ENCODE data around the gene UBE2G2.

UBE2G2 gene

DNA sequence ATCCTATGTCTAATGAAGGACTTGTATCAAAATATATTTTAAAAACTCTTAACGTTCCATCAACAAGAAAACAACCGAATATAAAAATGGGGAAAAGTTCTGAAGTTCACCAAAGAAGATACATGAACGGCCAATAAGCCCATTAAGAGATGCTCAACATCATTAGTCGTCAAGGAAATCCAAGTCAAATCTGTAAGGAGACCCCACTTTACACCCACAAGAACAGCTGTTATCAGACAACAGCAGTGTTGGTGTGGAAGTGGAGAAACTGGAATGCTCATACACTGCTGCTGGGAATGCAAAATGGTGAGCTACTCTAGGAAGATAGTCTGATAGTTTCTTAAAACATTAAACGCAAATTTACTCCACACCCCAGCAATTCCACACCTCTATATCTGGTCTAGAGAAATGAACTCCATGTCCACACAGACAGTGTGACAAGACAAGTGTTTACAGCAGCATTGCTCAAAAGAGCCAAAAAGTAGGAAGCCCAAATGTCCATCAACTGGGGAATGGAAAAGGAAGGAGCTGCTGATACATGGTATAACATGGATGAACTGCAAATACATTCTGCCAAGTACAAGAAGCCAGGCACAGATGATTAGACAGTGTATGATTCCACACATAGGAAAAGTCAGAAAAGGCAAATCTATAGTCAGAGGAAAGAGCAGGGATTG is 18.5 kb downstream of the UBE2G2 start:
- no peak overlapping the region for H3K27ac ChIP-seq
- TF ChIP-seq ZFX (IDR thresholded peaks at IDR 0.05; ENCODE audit: borderline replicate concordance): no peak
- TF ChIP-seq, protein P1, sequence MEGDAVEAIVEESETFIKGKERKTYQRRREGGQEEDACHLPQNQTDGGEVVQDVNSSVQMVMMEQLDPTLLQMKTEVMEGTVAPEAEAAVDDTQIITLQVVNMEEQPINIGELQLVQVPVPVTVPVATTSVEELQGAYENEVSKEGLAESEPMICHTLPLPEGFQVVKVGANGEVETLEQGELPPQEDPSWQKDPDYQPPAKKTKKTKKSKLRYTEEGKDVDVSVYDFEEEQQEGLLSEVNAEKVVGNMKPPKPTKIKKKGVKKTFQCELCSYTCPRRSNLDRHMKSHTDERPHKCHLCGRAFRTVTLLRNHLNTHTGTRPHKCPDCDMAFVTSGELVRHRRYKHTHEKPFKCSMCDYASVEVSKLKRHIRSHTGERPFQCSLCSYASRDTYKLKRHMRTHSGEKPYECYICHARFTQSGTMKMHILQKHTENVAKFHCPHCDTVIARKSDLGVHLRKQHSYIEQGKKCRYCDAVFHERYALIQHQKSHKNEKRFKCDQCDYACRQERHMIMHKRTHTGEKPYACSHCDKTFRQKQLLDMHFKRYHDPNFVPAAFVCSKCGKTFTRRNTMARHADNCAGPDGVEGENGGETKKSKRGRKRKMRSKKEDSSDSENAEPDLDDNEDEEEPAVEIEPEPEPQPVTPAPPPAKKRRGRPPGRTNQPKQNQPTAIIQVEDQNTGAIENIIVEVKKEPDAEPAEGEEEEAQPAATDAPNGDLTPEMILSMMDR (IDR thresholded peaks at IDR 0.05): no peak

DNA sequence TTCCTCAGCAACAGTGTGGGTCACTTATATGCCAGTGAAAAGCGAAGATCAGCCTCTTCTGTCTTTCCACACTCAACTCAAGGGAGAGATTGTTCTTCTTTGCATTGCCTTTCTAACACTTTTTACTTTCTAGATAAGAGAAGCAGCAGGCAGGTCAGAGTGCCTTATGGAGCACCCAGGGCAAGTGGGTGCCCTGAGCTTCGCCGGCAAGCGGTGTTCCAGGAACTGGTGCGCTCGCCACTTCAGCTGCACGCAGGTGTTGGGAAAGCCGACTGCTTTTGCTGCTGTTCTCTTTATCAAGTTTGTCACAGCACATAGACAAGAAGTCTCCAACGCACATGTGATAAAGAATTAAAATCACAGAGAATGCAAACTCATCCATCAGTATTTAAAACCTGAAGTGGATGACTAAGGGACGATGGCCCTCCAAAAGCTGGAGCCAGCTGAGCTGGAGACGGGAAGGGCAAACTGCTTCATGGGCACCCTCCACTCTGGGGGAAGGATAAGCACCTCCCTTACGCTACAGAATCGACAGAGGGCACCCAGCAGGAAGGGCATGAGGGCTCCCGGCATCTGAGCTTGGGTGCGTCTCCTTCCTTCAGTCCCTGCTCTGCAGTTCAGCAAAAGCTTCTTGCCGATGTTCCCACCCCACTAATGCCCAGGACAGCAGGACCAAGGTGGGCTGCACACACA is 20.7 kb downstream of the UBE2G2 start:
- TF ChIP-seq ZFX (IDR thresholded peaks at IDR 0.05; ENCODE audit: borderline replicate concordance): no peak
- TF ChIP-seq, protein P1 (IDR thresholded peaks at IDR 0.05): no peak
- no peak overlapping the region for H3K27ac ChIP-seq

DNA sequence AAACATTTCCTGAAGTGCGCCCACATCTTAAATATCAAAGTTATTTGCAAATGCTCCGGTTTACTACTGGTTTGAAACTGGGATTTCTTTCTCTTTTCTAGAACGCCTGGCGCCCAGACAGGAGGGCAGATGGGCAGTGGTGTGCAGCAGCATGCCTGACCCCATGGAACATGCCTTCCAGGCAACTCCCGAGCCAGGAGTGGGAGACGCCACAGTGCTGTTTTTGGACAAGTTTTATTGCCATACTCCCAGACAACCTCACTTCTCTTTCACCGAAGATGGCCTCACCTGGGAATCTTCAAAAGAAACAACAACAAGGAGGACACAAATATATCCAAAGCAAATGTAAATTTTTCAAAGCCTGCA is 21.5 kb downstream of the UBE2G2 start:
- no peak overlapping the region for H3K27ac ChIP-seq
- TF ChIP-seq, protein P1 (IDR thresholded peaks at IDR 0.05): no peak
- TF ChIP-seq ZFX (IDR thresholded peaks at IDR 0.05; ENCODE audit: borderline replicate concordance): no peak

DNA sequence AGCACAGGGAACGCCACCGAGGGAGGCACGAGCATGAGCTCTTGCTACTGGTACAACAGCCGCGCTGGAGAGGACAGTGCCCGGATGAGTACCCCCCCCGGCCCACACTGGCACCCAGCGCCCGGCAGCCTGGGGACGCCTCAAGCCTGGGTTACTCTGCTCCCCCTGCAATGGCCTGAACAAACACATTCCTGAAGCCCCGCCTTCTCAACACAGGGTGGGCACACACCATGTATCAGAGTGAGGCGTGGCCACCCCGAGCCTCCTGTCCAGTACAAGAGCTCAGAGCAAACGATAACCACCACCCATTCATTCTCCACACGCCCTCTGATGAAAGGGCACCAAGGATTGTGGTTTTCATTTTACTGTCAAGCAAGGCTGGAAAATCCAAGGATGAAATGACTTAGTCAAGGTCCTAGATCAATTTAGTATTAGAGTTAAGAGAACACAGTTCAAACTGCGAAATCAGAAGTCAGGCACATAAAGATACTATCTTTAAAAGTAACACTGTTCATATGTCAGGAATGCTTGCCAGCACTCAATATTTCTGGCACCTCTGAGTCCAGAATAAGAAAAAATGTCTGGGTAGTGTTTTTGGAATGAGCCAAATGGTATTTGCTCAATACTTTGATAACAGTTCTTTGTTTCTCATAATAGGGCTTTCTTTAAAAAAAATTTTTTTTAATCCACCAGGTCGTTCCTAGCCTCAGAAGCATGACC is 22.0 kb downstream of the UBE2G2 start:
- no peak overlapping the region for H3K27ac ChIP-seq

DNA sequence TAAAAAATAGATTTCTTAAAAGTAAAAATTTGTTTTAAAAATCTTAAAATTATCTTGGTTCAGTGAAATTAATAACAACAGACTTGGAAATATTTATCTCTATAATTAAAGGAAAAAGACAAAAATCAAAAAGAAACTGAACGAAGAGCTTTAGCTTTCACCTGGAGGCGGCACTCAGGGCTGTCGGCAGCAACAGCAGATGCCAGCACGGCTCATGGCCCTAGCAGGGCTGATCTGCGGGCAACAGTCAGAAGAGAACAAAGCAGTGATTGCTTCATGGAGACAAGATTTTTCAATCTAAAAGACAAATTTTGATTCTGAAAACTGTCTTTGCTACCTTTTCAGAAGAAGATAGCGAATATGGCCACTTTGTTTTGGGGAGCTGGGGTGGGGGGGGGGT is 22.6 kb downstream of the UBE2G2 start:
- no peak for TF ChIP-seq ZFX (IDR thresholded peaks at IDR 0.05; ENCODE audit: borderline replicate concordance)
- TF ChIP-seq, protein P1 (IDR thresholded peaks at IDR 0.05): no peak
- H3K27ac ChIP-seq: no peak overlapping the region

More for the DNA sequence above, 22.0 kb downstream of the UBE2G2 start:
- TF ChIP-seq, protein P1 (IDR thresholded peaks at IDR 0.05): no peak
- no peak for TF ChIP-seq ZFX (IDR thresholded peaks at IDR 0.05; ENCODE audit: borderline replicate concordance)

DNA sequence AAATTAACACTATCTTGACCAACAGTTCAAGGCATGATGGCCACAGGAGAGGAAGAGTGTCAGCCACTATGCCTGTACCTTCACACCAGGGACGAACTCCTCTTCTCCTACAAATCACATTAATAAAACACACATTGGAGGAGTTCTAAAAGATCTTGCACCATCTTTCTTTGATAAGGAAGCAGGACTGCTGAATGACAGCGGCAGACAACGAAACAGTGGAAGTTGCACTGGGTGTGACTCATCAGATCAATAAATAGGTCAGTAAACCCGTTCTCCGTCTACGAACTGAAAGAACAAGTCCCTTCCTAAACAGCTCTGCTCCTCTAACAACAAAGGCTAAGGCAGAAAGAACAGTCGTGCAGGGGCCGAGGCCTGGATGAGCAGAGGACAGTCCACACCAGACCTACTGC is 23.1 kb downstream of the UBE2G2 start:
- no peak for TF ChIP-seq ZFX (IDR thresholded peaks at IDR 0.05; ENCODE audit: borderline replicate concordance)
- TF ChIP-seq, protein P1 (IDR thresholded peaks at IDR 0.05): no peak
- H3K27ac ChIP-seq: no peak overlapping the region

DNA sequence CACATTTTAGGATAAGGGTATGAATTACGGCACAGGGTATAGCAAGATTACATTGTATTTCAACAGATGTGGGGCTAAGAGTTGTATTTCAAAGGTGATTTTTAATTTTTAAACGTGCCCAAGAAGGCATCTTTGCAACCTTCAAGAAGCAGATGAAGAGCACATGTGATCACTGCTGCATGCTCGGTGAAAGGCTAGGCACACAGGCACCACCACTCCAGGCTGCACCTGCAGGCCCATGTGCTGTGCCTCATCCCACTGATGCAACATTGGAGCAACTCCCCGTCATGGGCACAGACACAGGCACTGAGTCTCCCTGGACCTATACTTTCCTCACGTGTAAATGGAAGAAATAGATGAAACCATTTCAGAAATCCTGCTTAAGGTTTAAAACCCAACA is 23.5 kb downstream of the UBE2G2 start:
- H3K27ac ChIP-seq: no peak overlapping the region
- TF ChIP-seq ZFX (IDR thresholded peaks at IDR 0.05; ENCODE audit: borderline replicate concordance): no peak
- TF ChIP-seq, protein P1 (IDR thresholded peaks at IDR 0.05): no peak

Data from 22Rv1 (cell line).